Measurements from ENCODE around the gene CLCN3.

GRCh38 chr4:169603312-169603711 lies 17.1 kb upstream of the CLCN3 start:
- TF ChIP-seq EZH2 (IDR thresholded peaks at IDR 0.05; ENCODE audit: borderline replicate concordance, low read length), result no peak
- TF ChIP-seq, protein P1, sequence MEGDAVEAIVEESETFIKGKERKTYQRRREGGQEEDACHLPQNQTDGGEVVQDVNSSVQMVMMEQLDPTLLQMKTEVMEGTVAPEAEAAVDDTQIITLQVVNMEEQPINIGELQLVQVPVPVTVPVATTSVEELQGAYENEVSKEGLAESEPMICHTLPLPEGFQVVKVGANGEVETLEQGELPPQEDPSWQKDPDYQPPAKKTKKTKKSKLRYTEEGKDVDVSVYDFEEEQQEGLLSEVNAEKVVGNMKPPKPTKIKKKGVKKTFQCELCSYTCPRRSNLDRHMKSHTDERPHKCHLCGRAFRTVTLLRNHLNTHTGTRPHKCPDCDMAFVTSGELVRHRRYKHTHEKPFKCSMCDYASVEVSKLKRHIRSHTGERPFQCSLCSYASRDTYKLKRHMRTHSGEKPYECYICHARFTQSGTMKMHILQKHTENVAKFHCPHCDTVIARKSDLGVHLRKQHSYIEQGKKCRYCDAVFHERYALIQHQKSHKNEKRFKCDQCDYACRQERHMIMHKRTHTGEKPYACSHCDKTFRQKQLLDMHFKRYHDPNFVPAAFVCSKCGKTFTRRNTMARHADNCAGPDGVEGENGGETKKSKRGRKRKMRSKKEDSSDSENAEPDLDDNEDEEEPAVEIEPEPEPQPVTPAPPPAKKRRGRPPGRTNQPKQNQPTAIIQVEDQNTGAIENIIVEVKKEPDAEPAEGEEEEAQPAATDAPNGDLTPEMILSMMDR (IDR thresholded peaks at IDR 0.05; ENCODE audit: low read length), result no peak
